RKO (cell line): ENCODE results near the gene NBEAL2.

ENCODE experiments used
- DNase-seq: peaks from one replicate; pipeline ENCODE4 v3.0.0-alpha.2; 2016; ENCODE audit warnings: low spot score

NBEAL2 gene, protein sequence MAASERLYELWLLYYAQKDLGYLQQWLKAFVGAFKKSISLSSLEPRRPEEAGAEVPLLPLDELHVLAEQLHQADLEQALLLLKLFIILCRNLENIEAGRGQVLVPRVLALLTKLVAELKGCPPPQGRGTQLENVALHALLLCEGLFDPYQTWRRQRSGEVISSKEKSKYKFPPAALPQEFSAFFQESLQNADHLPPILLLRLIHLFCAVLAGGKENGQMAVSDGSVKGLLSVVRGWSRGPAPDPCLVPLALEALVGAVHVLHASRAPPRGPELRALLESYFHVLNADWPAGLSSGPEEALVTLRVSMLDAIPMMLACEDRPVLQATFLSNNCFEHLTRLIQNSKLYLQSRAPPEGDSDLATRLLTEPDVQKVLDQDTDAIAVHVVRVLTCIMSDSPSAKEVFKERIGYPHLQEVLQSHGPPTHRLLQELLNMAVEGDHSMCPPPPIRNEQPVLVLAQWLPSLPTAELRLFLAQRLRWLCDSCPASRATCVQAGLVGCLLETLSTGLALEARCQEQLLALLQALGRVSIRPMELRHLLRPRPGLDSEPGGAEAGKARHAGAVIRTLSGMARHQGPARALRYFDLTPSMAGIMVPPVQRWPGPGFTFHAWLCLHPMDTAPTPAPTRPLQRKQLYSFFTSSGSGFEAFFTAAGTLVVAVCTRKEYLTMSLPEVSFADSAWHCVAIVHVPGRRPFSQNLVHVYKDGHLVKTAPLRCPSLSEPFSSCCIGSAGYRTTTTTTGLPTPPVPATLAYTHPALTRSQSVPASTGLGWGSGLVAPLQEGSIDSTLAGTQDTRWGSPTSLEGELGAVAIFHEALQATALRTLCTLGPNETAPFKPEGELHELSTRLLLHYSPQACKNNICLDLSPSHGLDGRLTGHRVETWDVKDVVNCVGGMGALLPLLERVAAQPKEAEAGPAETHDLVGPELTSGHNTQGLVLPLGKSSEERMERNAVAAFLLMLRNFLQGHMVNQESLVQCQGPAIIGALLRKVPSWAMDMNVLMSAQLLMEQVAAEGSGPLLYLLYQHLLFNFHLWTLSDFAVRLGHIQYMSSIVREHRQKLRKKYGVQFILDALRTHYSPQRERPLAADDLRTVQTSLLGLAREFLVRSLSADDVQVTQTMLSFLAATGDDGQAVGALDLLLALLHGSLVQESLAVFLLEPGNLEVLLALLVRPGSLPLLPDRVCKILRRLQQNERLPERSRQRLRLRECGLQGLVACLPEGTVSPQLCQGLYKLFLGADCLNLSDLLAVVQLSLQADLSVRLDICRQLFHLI (N-terminal part only)

GRCh38 chr3:46978985-46979944, at the start of gene NBEAL2:
NBEAL2 (plus strand) TSS chr3:46979666; CDS start chr3:46979862, 196 bp downstream.
- DNase-seq, result peak; percentile 96

GRCh38 chr3:46930166-46930944, 49.1 kb upstream of the NBEAL2 start:
- no peak for DNase-seq

DNA sequence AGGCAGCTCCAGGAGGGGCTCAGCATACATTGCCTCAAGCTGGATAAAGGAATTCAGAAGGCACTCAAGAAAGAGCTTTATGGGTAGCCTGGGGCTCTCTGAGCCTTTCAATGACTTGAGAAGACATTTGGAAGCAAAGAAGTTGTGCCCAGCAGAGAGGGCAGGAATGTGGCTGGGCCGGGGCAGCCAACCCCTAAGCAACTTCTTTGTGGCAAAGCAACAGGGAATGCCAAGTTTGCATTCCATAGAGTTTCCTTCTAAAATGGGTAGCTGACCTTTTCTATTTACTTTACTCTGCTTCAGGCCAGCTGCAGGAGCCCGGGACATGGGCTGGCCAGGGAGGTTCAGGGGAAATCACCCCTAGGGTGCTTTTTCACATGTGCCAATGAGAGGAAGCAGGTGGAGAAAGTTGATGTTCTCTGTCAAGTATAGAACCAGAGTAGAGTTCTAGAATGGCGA, 48.5 kb upstream of the NBEAL2 start:
- DNase-seq, result no peak

- no peak for DNase-seq
Observed at GRCh38 chr3:46931631-46932331, 47.7 kb upstream of the NBEAL2 start.

DNA sequence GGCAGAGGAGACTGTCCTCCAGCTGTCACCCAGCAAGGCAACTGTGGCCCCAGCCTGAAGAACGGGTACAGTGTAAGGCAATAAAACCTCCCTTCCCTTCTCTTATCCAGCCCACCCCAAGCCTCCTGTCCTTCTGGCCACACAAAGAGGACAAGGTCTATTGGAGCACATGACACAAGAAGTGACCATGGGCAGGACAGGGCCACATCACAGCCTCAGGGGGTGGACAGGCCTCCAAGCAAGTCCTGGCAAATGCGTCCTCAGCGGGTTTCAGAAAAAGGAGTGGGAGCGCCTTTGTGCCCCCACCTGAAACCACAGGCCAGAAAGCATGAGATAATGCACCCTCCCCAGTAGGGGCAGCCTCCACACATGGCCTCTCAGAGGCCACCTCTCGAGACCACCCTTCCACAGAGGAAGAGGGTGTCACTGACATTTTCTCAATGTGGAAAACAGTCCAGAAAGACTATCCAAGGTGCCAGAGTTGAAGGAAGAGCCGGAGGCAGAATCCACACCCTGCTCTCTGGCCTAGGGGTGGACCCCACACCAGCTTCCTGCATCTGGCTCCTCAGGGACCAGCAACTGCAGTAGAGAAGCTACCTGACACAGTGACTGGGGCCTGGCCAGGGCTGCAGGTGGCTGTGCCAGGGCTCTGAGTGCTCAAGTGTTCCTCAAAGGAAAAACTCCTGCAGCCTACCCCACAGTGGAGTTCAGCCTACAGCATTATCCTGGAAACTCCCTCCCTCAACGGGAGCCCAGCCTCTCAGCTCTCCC, 46.8 kb upstream of the NBEAL2 start:
- no peak for DNase-seq

GRCh38 chr3:46933261-46933660, 46.2 kb upstream of the NBEAL2 start:
- no peak for DNase-seq

DNA sequence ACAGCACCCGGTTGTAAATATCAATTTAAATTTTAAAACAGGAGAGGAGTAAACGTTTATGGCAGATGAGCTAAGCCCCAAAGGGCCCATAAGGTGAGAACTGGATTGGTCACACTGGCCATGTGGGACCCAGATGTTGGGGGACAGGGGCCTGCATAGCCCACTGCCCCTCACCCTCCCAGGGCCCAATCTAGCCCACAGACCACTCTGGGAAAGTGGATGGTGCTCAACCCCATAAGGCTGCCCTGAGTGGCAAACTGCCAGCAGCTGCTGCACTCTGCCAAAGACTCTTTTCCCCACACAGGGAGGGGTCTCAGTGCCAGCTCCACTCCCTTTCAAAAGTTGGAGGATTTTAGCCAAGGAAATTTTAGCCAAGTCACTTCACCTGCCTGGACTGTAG, 45.4 kb upstream of the NBEAL2 start:
- DNase-seq, result no peak

DNA sequence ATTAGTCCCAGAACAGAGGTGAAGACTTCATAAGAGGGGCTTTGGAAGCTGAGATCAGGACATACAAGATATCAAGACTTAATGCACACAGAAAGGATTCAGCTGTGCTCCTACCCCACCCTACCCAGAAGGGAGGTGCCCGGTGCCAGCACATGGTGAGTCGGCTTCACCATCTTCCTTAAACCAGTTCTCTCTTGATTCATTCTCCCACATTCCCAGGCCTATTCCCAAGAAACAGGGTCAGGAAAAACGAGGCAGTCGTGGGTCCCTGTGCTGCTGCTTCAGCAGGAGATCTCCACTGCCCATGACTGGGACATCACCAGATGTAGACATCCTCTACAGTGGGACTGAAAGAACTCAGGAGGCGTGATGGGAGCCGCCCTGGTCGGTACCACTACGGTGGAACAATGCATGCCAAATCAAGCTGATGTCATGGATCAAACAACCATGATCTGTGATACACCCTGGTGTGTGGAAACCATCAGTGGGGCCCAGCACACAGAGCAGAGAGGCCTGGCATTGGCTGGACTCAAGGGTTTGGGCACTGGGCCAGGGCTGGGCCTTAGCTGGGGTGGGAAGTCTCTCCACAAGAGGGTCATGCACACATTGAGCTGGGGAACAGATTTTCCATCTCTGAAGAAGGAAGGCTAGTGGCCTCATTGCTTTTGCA, 44.8 kb upstream of the NBEAL2 start:
- peak; percentile 38 for DNase-seq

- DNase-seq, result peak; percentile 76
Observed at GRCh38 chr3:46935168-46935858, 44.2 kb upstream of the NBEAL2 start.

DNA sequence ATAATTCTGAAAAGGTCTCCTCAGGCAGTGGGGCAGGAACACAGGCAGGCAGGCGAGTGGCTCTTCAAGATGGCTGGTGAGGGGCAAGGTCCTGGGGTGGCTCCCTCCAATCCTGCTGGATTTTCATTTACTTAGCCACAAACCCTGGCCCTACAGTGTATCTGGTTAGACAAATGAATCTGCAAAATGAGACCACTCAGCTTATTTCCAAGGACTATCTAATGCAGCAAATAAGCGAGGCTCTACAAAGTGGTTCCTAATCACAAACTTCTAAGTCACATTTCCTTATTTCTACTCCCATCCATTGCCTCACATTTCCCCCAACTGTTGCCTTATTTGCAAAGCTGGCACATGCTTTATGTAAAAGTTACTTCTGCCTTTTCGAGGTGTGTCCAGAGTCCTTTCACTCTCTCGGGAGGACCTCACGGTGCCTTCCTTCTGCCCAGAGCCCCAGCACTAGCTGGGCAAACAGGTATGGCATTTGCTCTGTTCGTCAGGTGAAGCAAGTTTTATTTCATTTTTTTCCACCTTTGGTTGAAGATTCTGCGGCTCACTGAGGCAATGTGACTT, 43.4 kb upstream of the NBEAL2 start:
- no peak for DNase-seq

DNA sequence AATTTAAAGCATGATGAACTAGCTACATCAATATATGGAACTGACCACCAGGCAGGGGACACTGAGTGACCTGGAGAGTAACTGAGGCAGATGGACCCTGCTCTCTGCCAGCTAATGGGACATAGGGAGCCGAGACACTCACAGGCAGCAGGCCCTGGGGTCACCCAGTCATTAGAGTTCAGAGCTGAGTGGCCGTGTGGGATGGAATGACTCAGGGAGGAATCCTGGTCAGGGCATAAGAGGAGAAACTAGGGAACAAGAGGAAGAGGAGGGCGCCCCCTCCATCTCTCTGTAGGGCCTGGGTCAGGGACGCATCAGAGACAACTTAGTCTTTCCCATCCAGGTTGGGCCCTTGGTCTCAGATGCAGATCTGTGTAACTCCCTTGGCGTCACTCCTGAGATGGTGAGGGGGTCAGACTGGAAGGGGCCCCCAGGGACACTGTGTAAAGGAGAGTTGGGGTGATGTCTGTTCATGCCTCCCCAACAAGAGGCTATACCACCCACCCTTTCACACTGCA, 42.7 kb upstream of the NBEAL2 start:
- DNase-seq, result no peak

- no peak for DNase-seq
Observed at GRCh38 chr3:46938118-46938517, 41.3 kb upstream of the NBEAL2 start.

DNA sequence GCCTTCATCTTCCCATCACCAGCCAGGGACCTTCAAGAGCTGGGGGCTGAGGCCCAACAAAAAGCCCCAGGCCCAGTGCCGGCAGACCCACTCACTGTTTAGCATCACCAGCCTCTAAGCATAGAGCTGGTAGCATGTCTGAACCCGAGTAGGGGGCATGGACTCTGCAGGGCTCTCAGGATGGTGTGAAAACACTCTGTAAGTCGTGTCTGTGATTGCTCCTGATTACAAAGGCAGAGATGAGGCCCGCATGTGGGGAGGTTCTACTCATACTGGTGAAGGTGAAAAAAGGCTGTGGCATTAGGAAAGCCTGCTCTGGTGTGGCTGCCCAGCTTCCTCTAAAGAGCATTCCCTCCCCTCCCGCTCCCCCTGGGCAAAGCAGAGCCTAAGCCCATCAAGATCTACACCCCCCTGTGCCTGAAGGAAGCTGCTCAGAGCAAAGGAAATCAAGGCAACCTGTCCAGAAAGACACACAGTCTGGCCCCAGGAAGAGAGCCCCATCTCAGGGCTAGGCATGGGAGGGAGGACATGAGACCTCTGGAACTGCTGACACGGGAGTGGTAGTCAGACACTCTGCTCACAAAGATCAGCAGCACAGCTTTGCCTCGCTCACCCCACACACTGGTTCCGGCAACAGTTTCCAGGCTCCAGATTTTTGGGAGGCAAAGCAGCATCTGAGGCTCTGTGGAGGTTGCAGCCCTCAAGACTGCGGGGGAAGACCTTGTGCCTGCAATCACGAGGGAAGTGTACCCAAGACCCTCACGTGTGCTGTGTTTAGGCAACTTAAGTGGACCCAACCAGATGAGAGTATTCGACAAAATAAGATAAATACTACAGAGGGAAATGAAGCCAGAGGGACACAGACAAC, 39.7 kb upstream of the NBEAL2 start:
- no peak for DNase-seq

GRCh38 chr3:46942076-46942475, 37.4 kb upstream of the NBEAL2 start:
- no peak for DNase-seq

DNA sequence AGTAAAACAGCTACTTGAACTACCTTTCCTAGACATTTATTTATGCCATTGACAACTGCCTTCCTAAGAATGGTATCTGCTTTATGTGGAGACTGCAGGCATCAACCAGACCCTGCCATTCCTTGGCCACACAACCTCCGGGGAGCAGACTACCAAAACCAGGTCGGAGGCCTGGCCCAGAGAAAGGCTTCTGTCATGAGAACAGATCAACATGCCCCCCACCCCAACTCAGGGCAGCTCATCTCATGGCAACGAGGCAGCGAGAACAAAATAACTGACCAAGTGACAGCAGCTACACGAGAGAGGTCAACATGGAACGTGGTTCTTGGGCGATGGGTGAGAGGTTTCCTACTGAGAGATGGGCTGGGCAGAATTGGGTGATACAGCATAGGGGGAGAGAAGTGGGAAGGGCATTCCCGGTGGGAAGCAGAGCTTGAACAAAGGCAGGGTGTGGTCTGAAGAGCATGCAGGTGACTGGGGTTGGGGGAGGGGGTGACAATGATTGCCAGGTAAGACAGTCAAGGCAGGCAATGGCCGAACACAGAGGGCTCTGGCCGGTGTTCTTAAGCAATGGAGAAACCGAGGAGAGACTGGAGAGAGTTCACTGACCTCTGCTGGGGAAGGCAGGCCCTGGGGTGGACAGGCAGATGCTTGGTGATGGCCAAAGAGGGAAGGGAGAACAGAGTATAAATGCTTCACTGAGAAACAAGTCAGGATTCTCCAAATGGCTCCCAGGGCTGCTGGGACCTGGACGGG, 36.8 kb upstream of the NBEAL2 start:
- DNase-seq, result no peak
